Upper lobe of left lung (tissue), 6 donors: Measurements from ENCODE around the gene CIB1. TPM values are rescaled to one million over a fixed set of nuclear protein-coding genes. Genes with fewer than 3 reads are reported as not detected.
A peak's percentile ranks its signal among the peaks of the same experiment; 100 is the strongest.

ENCODE experiments used
- ATAC-seq, 2 donors: fragments of 200-7000 bp; cut with Tn5 transposase; one replicate each; pipeline ENCODE4 v1.9.1; 2022; ENCODE audit warnings: mild to moderate bottlenecking in 2 of 2, moderate library complexity in 2 of 2; ENCODE audit not compliant: low FRiP score in 2 of 2
- DNase-seq, 2 donors: peaks; one replicate each; pipeline ENCODE4 v3.0.0-alpha.2; 2019 to 2020
- H3K27ac ChIP-seq, 4 donors: fragments of 200-600 bp; sonication (generic); one replicate each; pipeline ENCODE4 v1.5.1; 2016 to 2019
- H3K27me3 ChIP-seq, 4 donors: fragments of 200-600 bp; sonication (generic); one replicate each; pipeline ENCODE4 v1.5.1; 2017 to 2019
- H3K36me3 ChIP-seq, 4 donors: fragments of 200-600 bp; sonication (generic); one replicate each; pipeline ENCODE4 v1.5.1; 2016 to 2019
- H3K4me1 ChIP-seq, 4 donors: fragments of 200-600 bp; sonication (generic); one replicate each; pipeline ENCODE4 v1.5.1; 2018 to 2019
- H3K4me3 ChIP-seq, 4 donors: fragments of 200-600 bp; sonication (generic); one replicate each; pipeline ENCODE4 v1.5.1; 2017 to 2019; ENCODE audit warnings: mild to moderate bottlenecking in 2 of 4, moderate library complexity in 1 of 4
- H3K9me3 ChIP-seq, 4 donors: fragments of 200-600 bp; sonication (generic); one replicate each; pipeline ENCODE4 v1.5.1; 2018 to 2019
- CTCF ChIP-seq, 6 experiments: fragments of 450-650 bp in 4 of 6; fragments of 200-600 bp in 2 of 6; sonication (generic) in 2 of 6; IDR thresholded peaks; one replicate each; pipeline ENCODE4 v1.5.1; 2016 to 2019; ENCODE audit warnings: antibody characterized with exemption in 6 of 6
- EP300 ChIP-seq, 4 donors: sonication (generic); formaldehyde crosslinking; IDR thresholded peaks; one replicate each; pipeline ENCODE4 v1.5.1; 2017; ENCODE audit warnings: antibody characterized with exemption in 4 of 4, control low read depth in 2 of 4
- POLR2A ChIP-seq, 4 donors: fragments of 450-650 bp; IDR thresholded peaks; one replicate each; pipeline ENCODE4 v1.5.1; 2016 to 2017; ENCODE audit warnings: antibody characterized with exemption in 4 of 4, mild to moderate bottlenecking in 2 of 4
- POLR2AphosphoS5 ChIP-seq, 2 donors: sonication (generic); formaldehyde crosslinking; IDR thresholded peaks; one replicate each; pipeline ENCODE4 v1.5.1; 2017; ENCODE audit warnings: antibody characterized with exemption in 2 of 2
- WGBS, 2 donors: methylation state at CpG; one replicate each; pipeline ENCODE4 v1.1.5; 2017 to 2018; 5-methylcytosine and 5-hydroxymethylcytosine counted together
- total RNA-seq, 6 donors: library from RNA; depleted of rRNA in 4 of 6; stranded (reverse); fragments of >200 nt in 4 of 6; gene quantifications; one replicate each; pipeline versions ENCODE4 v1.1.0 to v1.2.1, GENCODE V29; 2016 to 2021
- donor health status: DM: no; HTN: no; CAD: no; lungs with moderate emphysema.
- donor health status: DM: no; HTN: yes; CAD: no; lungs with severe emphysema.

The CIB1 gene
- total RNA-seq, 6 donors from 2014 or later: 40.9 to 89.6 (median 75.5) TPM

DNA sequence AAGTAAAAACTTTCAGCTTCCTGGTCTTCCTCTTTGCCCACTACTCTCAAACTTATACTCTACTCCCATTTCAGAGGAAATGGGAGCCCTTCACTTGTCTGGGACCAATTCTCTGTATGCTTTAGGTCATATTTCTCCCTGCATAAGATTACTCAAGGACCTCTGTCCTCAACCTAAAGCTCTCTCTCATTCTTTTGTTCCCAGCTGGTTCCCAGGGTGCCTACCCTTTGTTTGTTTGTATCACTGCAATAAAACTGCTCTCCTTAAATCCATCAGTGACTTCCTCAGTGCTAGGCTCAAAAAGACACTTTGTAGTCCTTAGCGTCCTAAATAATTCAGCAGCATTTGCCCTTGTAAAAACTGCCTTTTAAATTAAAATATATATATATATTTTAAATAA lies 34.7 kb upstream of the CIB1 start:
- WGBS, 2 donors: 67 to 77% methylated on average over 1 of the region's 1 CpG
- Histone ChIP-seq H3K4me3 (no peak overlapping the region), H3K27ac (no peak overlapping the region), H3K4me1 (peaks cover 29 to 63% (median 46%) of the 10 kb centered on the region in 4 donors), H3K36me3 (peaks cover 0 to 41% (median 25%) of the 10 kb centered on the region in 4 donors), H3K9me3 (no peaks in the 10 kb centered on the region), H3K27me3 (no peaks in the 10 kb centered on the region)
- DNase-seq (no peak), ATAC-seq (no peak)
- TF ChIP-seq CTCF (IDR thresholded peaks at IDR 0.05): no peak
- no peak for TF ChIP-seq POLR2AphosphoS5 (IDR thresholded peaks at IDR 0.05)
- TF ChIP-seq EP300 (IDR thresholded peaks at IDR 0.05): no peak
- no peak for TF ChIP-seq POLR2A (IDR thresholded peaks at IDR 0.05)

- peak overlapping the region; percentile 94 to 98 (median 96) for H3K27ac ChIP-seq
- peaks cover 0 to 22% (median 14%) of the 10 kb centered on the region in 4 donors for H3K36me3 ChIP-seq
- peak overlapping the region; percentile 72 to 80 (median 78) for H3K4me3 ChIP-seq
- DNase-seq: peak in 1 of 2 donors; percentile 28
- TF ChIP-seq CTCF (IDR thresholded peaks at IDR 0.05): no peak
- peaks cover 29 to 62% (median 45%) of the 10 kb centered on the region in 4 donors for H3K4me1 ChIP-seq
- no peak for ATAC-seq
- H3K9me3 ChIP-seq: no peaks in the 10 kb centered on the region
- 10 to 13% methylated on average over 15 of the region's 15 CpGs for WGBS, 2 donors
- H3K27me3 ChIP-seq: no peaks in the 10 kb centered on the region
These were observed 32.7 kb upstream of the CIB1 start for GRCh38 chr15:90266485-90266884.

DNA sequence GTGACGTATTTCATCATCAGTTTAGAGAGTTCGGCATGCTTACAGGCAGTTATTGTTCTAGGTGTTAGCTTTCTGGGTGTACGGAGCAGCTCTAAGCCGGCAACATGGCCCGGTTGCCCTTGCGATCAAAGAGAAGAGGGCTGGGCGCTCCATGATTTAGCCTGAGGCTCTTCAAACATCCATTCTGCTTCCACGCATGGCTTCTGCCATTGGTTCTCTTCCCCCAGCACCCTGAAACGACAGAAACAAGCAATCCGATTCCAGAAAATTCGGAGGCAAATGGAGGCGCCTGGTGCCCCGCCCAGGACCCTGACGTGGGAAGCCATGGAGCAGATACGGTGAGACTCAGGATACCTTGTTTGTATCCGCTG lies 32.3 kb upstream of the CIB1 start:
- Histone ChIP-seq H3K27ac (peak overlapping the region; percentile 94 to 98 (median 96)), H3K36me3 (peaks cover 0 to 17% (median 9%) of the 10 kb centered on the region in 4 donors), H3K27me3 (no peaks in the 10 kb centered on the region), H3K9me3 (no peaks in the 10 kb centered on the region), H3K4me3 (peak overlapping the region; percentile 72 to 80 (median 78)), H3K4me1 (peaks cover 29 to 57% (median 43%) of the 10 kb centered on the region in 4 donors)
- no peak for TF ChIP-seq POLR2AphosphoS5 (IDR thresholded peaks at IDR 0.05)
- no peak for TF ChIP-seq EP300 (IDR thresholded peaks at IDR 0.05)
- TF ChIP-seq POLR2A (IDR thresholded peaks at IDR 0.05): no peak
- TF ChIP-seq CTCF (IDR thresholded peaks at IDR 0.05): no peak
- peak; percentile 29 to 51 for ATAC-seq
- DNase-seq: peak; percentile 50 to 53
- WGBS, 2 donors: 0% methylated on average over 8 to 16 of the region's 16 CpGs

DNA sequence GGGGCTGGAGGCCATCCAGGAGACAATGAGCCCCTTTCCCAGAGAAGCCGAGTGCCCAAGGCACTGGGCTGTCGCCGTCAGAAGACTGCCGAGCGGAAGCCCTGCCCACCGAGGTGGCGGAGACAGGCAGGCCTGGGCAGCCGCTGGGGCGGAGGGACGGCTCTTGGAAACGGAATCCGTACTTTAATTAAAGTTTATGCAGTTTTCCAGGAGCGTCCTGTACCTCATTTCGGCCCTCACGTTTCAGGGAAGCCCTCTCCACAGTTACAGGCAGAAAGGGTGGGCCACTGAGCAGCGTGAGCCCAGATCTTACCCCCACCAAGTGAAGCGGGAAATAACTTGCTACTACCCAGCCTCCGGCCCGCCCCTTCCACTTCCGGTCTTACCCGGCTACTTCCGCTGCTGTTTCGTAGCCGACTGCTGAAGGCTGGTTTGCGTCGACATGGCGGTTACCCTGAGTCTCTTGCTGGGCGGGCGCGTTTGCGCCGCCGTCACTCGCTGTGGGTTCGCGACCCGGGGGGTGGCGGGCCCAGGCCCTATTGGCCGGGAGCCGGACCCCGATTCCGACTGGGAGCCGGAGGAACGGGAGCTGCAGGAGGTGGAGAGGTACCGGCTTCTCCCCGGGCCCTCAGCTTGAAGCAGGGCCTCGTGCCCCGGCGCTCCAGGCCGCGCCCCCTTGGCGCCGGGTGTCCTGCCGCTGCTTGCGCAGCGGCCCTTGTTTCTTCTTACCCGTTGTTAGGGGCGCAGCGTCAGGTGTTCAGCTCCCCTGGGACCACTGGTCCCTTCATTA lies 31.7 kb upstream of the CIB1 start, which contains the start of gene NGRN:
TSS of gene NGRN (plus strand) at position 402 of the 790 bp plus-strand sequence. CDS start at position 443, 41 bp downstream.
- Histone ChIP-seq H3K9me3 (no peaks in the 10 kb centered on the region), H3K4me3 (peak within 1 kb of the TSS; percentile 72 to 80 (median 78)), H3K36me3 (peaks cover 0 to 12% (median 3%) of the 10 kb centered on the region in 4 donors), H3K27me3 (no peaks in the 10 kb centered on the region), H3K27ac (peak within 1 kb of the TSS; percentile 94 to 98 (median 96)), H3K4me1 (peaks cover 29 to 54% (median 41%) of the 10 kb centered on the region in 4 donors)
- DNase-seq (peak; percentile 93 to 95), ATAC-seq (peak; percentile 96 to 98)
- 0% methylated on average over 40 to 50 of the region's 59 CpGs for WGBS, 2 donors
- TF ChIP-seq POLR2AphosphoS5 (IDR thresholded peaks at IDR 0.05) (peak; percentile 96 to 97), POLR2A (IDR thresholded peaks at IDR 0.05) (peak in 3 of 4 donors; percentile 85 to 95 (median 94)), EP300 (IDR thresholded peaks at IDR 0.05) (peak in 1 of 4 donors; percentile 74), CTCF (IDR thresholded peaks at IDR 0.05) (no peak)
